Parathyroid adenoma (tissue), 2 donors: Measurements from ENCODE around the gene ARID3C.
A peak's percentile ranks its signal among the peaks of the same experiment; 100 is the strongest.

Experiments used
- H2AFZ ChIP-seq: fragments of 300-600 bp; sonication (generic); one replicate; pipeline ENCODE4 v1.7.0; 2017; ENCODE audit warnings: antibody characterized with exemption, mild to moderate bottlenecking
- H3K27ac ChIP-seq: fragments of 300-600 bp; sonication (generic); one replicate; pipeline ENCODE4 v1.7.0; 2017
- H3K27me3 ChIP-seq: fragments of 300-600 bp; sonication (generic); one replicate; pipeline ENCODE4 v1.7.0; 2017; ENCODE audit warnings: low read length; ENCODE audit not compliant: control insufficient read depth, insufficient read depth
- H3K36me3 ChIP-seq: fragments of 300-600 bp; sonication (generic); one replicate; pipeline ENCODE4 v1.7.0; 2017; ENCODE audit warnings: low read length; ENCODE audit not compliant: control insufficient read depth, insufficient read depth
- H3K4me1 ChIP-seq: fragments of 300-600 bp; sonication (generic); one replicate; pipeline ENCODE4 v1.7.0; 2017; ENCODE audit warnings: control low read depth
- H3K4me2 ChIP-seq: fragments of 300-600 bp; sonication (generic); one replicate; pipeline ENCODE4 v1.7.0; 2017; ENCODE audit warnings: low read length
- H3K4me3 ChIP-seq: fragments of 300-600 bp; sonication (generic); one replicate; pipeline ENCODE4 v1.7.0; 2017; ENCODE audit warnings: low read depth, low read length
- H3K79me2 ChIP-seq: fragments of 300-600 bp; sonication (generic); one replicate; pipeline ENCODE4 v1.7.0; 2017; ENCODE audit warnings: control low read depth
- H3K9ac ChIP-seq: fragments of 300-600 bp; sonication (generic); one replicate; pipeline ENCODE4 v1.7.0; 2017; ENCODE audit warnings: mild to moderate bottlenecking
- H3K9me3 ChIP-seq: fragments of 300-600 bp; sonication (generic); one replicate; pipeline ENCODE4 v1.7.0; 2017; ENCODE audit warnings: low read length; ENCODE audit not compliant: control insufficient read depth
- TF ChIP-seq, protein P1 (sequence below): fragments of 300-600 bp; sonication (generic); IDR thresholded peaks from one replicate; pipeline ENCODE4 v1.7.0; 2017; ENCODE audit warnings: antibody characterized with exemption, mild to moderate bottlenecking
- donor health status: primary hyperparathyroidism.

Gene ARID3C

DNA sequence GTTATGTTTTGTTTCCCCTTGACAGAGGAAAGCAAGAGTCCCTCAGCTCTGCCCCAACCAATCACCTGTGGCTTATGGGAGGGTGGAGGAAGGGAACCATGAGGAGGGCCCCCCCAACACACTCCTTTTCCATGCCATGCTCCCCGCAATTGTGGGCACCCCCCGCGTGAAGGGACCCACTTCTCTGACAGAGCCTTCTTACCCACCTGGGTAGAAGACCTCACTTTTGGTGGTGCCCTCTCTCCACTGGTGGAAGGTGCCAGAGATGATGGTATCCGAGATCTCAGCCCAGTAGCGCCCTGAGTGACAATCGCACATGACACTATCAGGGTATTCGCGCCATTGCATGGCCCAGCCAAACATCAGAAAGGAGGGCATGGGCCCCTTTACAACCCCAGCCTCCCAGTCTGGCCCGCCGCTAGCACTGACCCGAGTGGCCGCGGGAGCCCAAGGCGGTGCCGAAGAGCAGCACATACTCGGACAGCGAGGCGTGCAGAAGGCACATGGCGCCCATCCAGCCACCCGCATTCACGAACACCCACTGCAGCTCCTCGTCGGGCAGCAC, 8.0 kb upstream of the ARID3C start:
- Histone ChIP-seq H3K36me3 (no peaks in the 10 kb centered on the region), H3K4me2 (peak overlapping the region; percentile 90), H3K4me3 (peak overlapping the region; percentile 71), H3K27ac (peak overlapping the region; percentile 78), H3K9me3 (no peaks in the 10 kb centered on the region), H3K4me1 (peaks cover 5% of the 10 kb centered on the region), H3K79me2 (no peaks in the 10 kb centered on the region), H3K9ac (no peak overlapping the region), H3K27me3 (no peaks in the 10 kb centered on the region), H2AFZ (peak overlapping the region; percentile 96)
- TF ChIP-seq, protein P1, sequence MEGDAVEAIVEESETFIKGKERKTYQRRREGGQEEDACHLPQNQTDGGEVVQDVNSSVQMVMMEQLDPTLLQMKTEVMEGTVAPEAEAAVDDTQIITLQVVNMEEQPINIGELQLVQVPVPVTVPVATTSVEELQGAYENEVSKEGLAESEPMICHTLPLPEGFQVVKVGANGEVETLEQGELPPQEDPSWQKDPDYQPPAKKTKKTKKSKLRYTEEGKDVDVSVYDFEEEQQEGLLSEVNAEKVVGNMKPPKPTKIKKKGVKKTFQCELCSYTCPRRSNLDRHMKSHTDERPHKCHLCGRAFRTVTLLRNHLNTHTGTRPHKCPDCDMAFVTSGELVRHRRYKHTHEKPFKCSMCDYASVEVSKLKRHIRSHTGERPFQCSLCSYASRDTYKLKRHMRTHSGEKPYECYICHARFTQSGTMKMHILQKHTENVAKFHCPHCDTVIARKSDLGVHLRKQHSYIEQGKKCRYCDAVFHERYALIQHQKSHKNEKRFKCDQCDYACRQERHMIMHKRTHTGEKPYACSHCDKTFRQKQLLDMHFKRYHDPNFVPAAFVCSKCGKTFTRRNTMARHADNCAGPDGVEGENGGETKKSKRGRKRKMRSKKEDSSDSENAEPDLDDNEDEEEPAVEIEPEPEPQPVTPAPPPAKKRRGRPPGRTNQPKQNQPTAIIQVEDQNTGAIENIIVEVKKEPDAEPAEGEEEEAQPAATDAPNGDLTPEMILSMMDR: no peak

DNA sequence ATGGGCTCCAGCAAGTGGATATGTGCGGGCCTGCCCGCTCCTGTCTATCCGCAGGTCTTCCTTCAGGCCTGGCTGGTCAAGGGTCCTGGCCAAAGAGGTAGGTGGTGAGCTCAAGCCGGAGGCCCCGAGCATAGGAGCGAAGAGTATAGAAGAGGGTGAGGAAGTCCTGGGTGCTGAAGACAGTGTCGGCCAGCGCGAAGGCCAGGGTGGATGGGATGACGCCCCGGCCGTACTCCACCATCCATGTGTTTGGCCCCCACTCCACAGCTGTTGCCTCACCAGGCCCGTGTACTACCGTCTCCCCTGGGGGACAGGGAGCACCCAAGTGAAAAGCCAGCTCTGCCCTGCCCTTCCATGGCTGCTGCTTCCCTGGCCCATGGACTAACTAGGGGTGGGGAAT, 6.7 kb upstream of the ARID3C start:
- TF ChIP-seq, protein P1: no peak
- no peaks in the 10 kb centered on the region for H3K36me3 ChIP-seq
- H3K4me3 ChIP-seq: no peak overlapping the region
- H3K79me2 ChIP-seq: no peaks in the 10 kb centered on the region
- no peaks in the 10 kb centered on the region for H3K27me3 ChIP-seq
- H2AFZ ChIP-seq: no peak overlapping the region
- H3K27ac ChIP-seq: no peak overlapping the region
- H3K9me3 ChIP-seq: no peaks in the 10 kb centered on the region
- H3K4me2 ChIP-seq: no peak overlapping the region
- peaks cover 5% of the 10 kb centered on the region for H3K4me1 ChIP-seq
- H3K9ac ChIP-seq: no peak overlapping the region

GRCh38 chr9:34634551-34635248, 5.8 kb upstream of the ARID3C start:
- H3K4me2 ChIP-seq: no peak overlapping the region
- TF ChIP-seq, protein P1: no peak

GRCh38 chr9:34633851-34634550, 5.1 kb upstream of the ARID3C start:
- H3K27ac ChIP-seq: no peak overlapping the region
- TF ChIP-seq, protein P1: peak; percentile 62
- no peak overlapping the region for H3K4me2 ChIP-seq
- no peaks in the 10 kb centered on the region for H3K79me2 ChIP-seq
- no peaks in the 10 kb centered on the region for H3K27me3 ChIP-seq
- H3K4me3 ChIP-seq: no peak overlapping the region
- H3K9me3 ChIP-seq: no peaks in the 10 kb centered on the region
- H2AFZ ChIP-seq: no peak overlapping the region
- H3K9ac ChIP-seq: no peak overlapping the region
- H3K36me3 ChIP-seq: no peaks in the 10 kb centered on the region
- H3K4me1 ChIP-seq: peaks cover 5% of the 10 kb centered on the region

More at GRCh38 chr9:34634551-34635248, 5.8 kb upstream of the ARID3C start:
- Histone ChIP-seq H3K4me1 (peaks cover 5% of the 10 kb centered on the region), H3K9ac (no peak overlapping the region), H3K27me3 (no peaks in the 10 kb centered on the region), H3K79me2 (no peaks in the 10 kb centered on the region), H3K27ac (no peak overlapping the region), H3K36me3 (no peaks in the 10 kb centered on the region), H2AFZ (no peak overlapping the region), H3K4me3 (no peak overlapping the region), H3K9me3 (no peaks in the 10 kb centered on the region)
